A673 (cell line): ENCODE data around the gene ITGA6. TPM values are rescaled to one million over a fixed set of nuclear protein-coding genes. Genes with fewer than 3 reads are reported as not detected.

Experiments used
- BruUV-seq: library from RNA; stranded (reverse); fragments of 400-500 nt; replicated peaks from 2 replicates; lab custom pipeline; 2021; lab: Mats Ljungman, UMichigan
- CTCF ChIA-PET: fragments of 300-600 bp; sonication (Branson Sonifier 250); formaldehyde crosslinking; loops from one replicate; lab custom pipeline; 2022; ENCODE audit warnings: antibody characterized with exemption; lab: Charles Lee
- POLR2A ChIA-PET: fragments of 300-600 bp; sonication (Branson Sonifier 250); formaldehyde crosslinking; loops from one replicate; lab custom pipeline; 2022; ENCODE audit warnings: antibody characterized with exemption; ENCODE audit not compliant: low non-redundant PET; lab: Charles Lee
- DNase-seq: peaks from one replicate; pipeline ENCODE4 v3.0.0-alpha.2; 2015; ENCODE audit warnings: low spot score
- H3K27ac ChIP-seq: fragments of 200-600 bp; sonication (generic); 2 replicates; pipeline ENCODE4 v1.5.1; 2016; ENCODE audit warnings: mixed run types, low read depth, mild to moderate bottlenecking, mixed read lengths, antibody characterized with exemption, low read length; ENCODE audit not compliant: poor library complexity, severe bottlenecking
- H3K27me3 ChIP-seq: fragments of 200-600 bp; sonication (generic); replicated peaks from 2 replicates; pipeline ENCODE4 v1.6.1; 2017; ENCODE audit warnings: mixed run types, low read depth, mild to moderate bottlenecking, mixed read lengths, antibody characterized with exemption, low read length; ENCODE audit not compliant: insufficient read depth, poor library complexity
- H3K36me3 ChIP-seq: fragments of 200-600 bp; sonication (generic); 2 replicates; pipeline ENCODE4 v1.6.1; 2016; ENCODE audit warnings: mixed run types, mild to moderate bottlenecking, mixed read lengths, antibody characterized with exemption, low read length; ENCODE audit not compliant: insufficient read depth, poor library complexity, severe bottlenecking
- H3K4me1 ChIP-seq: fragments of 200-600 bp; sonication (generic); 2 replicates; pipeline ENCODE4 v1.6.1; 2017; ENCODE audit warnings: mixed run types, mild to moderate bottlenecking, mixed read lengths, antibody characterized with exemption, low read length; ENCODE audit not compliant: insufficient read depth, poor library complexity, severe bottlenecking
- H3K4me3 ChIP-seq: fragments of 200-600 bp; sonication (generic); 2 replicates; pipeline ENCODE4 v1.5.1; 2016; ENCODE audit warnings: low read depth, mixed run types, mild to moderate bottlenecking, mixed read lengths, low read length; ENCODE audit not compliant: poor library complexity, severe bottlenecking
- H3K9me3 ChIP-seq: fragments of 200-600 bp; sonication (generic); 2 replicates; pipeline ENCODE4 v1.6.1; 2016; ENCODE audit warnings: mixed run types, low read depth, mild to moderate bottlenecking, mixed read lengths, antibody characterized with exemption, low read length; ENCODE audit not compliant: poor library complexity, severe bottlenecking
- EZH2 ChIP-seq: fragments of 200-600 bp; sonication (generic); IDR thresholded peaks from 2 replicates; pipeline ENCODE4 v1.6.1; 2017; ENCODE audit warnings: borderline replicate concordance, low read depth, mild to moderate bottlenecking, mixed read lengths, antibody characterized with exemption, low read length; ENCODE audit not compliant: poor library complexity, severe bottlenecking
- intact Hi-C: fragments of 100-400 bp; cut with micrococcal nuclease; formaldehyde crosslinking; loops from one replicate; pipeline ENCODE4 v1.10.0; 2022; ENCODE audit not compliant: unreplicated experiment
- total RNA-seq: library from RNA; stranded (reverse); gene quantifications from 2 replicates; pipeline ENCODE4 v1.2.3, GENCODE V29; 2021
- TF ChIP-seq, protein P1 (sequence below): fragments of 300-800, 200-600 bp; sonication (generic); conservative IDR thresholded peaks from 2 replicates; pipeline ENCODE4 v1.5.1; 2017; ENCODE audit warnings: low read depth, mild to moderate bottlenecking, antibody characterized with exemption, low read length, moderate library complexity, mixed read lengths

The ITGA6 gene
- total RNA-seq, 1 experiment from 2014 or later = 7.7 TPM

DNA sequence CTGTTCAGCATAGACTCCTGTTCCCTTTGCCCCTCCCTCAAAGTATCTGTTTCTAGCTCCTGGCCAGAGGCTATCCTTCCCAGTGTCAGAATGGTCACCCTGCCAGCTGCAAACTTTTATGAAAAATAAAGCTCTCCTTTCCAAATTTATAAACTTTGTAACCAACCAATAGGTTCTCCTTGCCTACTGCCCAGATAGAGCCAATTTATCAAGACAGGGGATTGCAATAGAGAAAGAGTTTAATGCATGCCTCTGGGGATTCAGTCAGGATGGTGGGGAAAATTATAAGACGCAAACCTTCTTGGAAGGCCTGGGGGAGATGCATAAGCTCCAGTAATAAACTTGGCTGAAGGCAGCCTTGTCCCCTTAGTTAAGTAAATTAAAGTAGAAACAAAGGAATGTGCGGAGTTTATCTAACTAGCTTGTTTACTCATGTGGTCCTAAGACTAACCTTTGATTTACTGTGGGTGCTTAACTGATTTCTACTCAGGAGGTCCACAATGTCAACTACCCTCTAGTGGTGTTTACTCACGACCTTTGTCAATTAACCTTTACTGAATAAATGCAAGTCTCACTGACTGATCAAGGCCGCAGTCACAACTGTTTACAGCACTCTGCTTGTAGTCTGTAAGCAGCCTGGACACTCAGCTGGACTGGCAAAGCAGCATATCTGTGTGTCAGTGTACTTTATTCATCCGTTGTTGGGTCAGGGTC, 85.6 kb downstream of the ITGA6 start:
- Histone ChIP-seq H3K4me1 (no peaks in the 10 kb centered on the region), H3K36me3 (no peaks in the 10 kb centered on the region), H3K4me3 (no peak overlapping the region), H3K27ac (no peak overlapping the region), H3K27me3 (no peaks in the 10 kb centered on the region), H3K9me3 (peaks cover 14% of the 10 kb centered on the region)
- TF ChIP-seq, protein P1, sequence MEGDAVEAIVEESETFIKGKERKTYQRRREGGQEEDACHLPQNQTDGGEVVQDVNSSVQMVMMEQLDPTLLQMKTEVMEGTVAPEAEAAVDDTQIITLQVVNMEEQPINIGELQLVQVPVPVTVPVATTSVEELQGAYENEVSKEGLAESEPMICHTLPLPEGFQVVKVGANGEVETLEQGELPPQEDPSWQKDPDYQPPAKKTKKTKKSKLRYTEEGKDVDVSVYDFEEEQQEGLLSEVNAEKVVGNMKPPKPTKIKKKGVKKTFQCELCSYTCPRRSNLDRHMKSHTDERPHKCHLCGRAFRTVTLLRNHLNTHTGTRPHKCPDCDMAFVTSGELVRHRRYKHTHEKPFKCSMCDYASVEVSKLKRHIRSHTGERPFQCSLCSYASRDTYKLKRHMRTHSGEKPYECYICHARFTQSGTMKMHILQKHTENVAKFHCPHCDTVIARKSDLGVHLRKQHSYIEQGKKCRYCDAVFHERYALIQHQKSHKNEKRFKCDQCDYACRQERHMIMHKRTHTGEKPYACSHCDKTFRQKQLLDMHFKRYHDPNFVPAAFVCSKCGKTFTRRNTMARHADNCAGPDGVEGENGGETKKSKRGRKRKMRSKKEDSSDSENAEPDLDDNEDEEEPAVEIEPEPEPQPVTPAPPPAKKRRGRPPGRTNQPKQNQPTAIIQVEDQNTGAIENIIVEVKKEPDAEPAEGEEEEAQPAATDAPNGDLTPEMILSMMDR = no peak
- TF ChIP-seq EZH2 = no peak
- ChIA-PET CTCF (no interaction called here), POLR2A (no interaction called here)
- no TSS peak for BruUV-seq
- intact Hi-C loops = no loop called here
- DNase-seq = no peak

DNA sequence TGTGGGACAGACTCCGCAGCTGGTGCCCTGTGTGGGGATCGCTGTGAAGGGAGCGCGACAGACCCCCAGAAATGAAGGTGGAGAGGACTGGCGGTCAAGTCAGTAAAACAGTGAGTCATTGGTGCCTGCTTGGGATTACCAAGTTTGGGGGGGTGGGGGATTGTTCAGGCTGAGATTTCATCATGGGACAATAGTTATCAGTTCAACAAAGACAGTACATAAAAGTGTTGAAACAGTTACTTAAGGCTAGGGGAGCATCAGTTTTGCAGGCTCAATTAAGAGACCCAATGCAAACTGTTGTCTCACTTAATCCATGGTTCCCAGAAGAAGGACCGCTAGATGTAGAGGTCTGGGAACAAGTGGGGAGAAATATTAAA, 86.1 kb downstream of the ITGA6 start:
- TF ChIP-seq EZH2 = no peak
- TF ChIP-seq, protein P1 = no peak
- BruUV-seq = no TSS peak
- no peaks in the 10 kb centered on the region for H3K27me3 ChIP-seq
- H3K4me3 ChIP-seq = no peak overlapping the region
- DNase-seq = no peak
- no peaks in the 10 kb centered on the region for H3K36me3 ChIP-seq
- peaks cover 14% of the 10 kb centered on the region for H3K9me3 ChIP-seq
- POLR2A ChIA-PET = no interaction called here
- intact Hi-C loops = no loop called here
- no peaks in the 10 kb centered on the region for H3K4me1 ChIP-seq
- H3K27ac ChIP-seq = no peak overlapping the region
- CTCF ChIA-PET = no interaction called here

DNA sequence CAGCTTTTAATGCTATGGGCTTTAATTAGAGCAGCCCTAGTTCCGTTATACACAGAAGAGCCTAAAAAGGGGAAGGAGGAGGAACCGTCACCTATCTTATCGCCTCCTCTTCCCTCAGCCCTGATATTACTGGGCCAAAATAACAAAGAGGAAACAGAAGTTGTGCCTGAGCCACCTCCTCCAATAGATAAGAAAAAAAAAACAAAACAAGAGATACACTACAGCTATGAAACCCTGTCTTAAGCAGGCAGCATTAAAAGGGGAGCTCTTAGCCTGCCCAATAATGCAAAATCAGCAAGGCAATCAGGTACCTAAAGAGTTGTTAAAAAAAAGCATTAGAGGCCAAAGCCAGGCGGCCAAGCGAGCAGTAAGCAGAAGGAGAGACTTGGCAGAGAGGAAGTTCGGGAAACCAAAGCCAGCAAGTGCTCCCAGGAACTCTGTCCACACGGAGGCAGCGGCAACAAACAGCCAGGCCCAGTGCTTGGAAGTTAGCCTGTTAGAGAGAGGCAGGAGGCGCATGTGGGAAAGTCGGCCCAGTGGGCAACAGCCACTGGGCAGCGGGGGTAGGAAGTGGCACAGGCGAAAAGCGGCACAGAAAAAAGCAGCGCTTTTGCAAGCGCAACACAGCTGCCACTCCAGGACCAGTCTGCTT, 86.7 kb downstream of the ITGA6 start:
- intact Hi-C loops = no loop called here
- no peak for DNase-seq
- H3K4me1 ChIP-seq = no peaks in the 10 kb centered on the region
- ChIA-PET CTCF (no interaction called here), POLR2A (no interaction called here)
- no peak for TF ChIP-seq EZH2
- TF ChIP-seq, protein P1 = no peak
- H3K27ac ChIP-seq = no peak overlapping the region
- H3K9me3 ChIP-seq = peaks cover 14% of the 10 kb centered on the region
- BruUV-seq = no TSS peak
- no peaks in the 10 kb centered on the region for H3K36me3 ChIP-seq
- no peak overlapping the region for H3K4me3 ChIP-seq
- H3K27me3 ChIP-seq = no peaks in the 10 kb centered on the region
